K562 (cell line): ENCODE measurements around the gene ZBTB32. TPM values are rescaled to one million over a fixed set of nuclear protein-coding genes. Genes with fewer than 3 reads are reported as not detected.
A peak's percentile ranks its signal among the peaks of the same experiment; 100 is the strongest.

Experiments used
- ADNP ChIP-seq: fragments of 200-800 bp; sonication (Bioruptor generic); IDR thresholded peaks from 2 replicates; pipeline ENCODE4 v1.6.1; 2016; ENCODE audit warnings: missing genetic modification characterization, missing compliant biosample characterization
- CHD2 ChIP-seq: IDR thresholded peaks from 2 replicates; pipeline ENCODE4 v1.6.1; 2011; ENCODE audit warnings: low read depth, low read length
- CSDE1 ChIP-seq, 2 experiments: fragments of 450-650 bp; IDR thresholded peaks; 2 replicates each; pipeline ENCODE4 v1.6.1; 2016; ENCODE audit warnings: mild to moderate bottlenecking in 1 of 2
- DNMT1 ChIP-seq: fragments of 450-650 bp; IDR thresholded peaks from 2 replicates; pipeline ENCODE4 v1.6.1; 2016; ENCODE audit warnings: antibody characterized with exemption, mild to moderate bottlenecking
- ETV1 ChIP-seq: fragments of 450-650 bp; conservative IDR thresholded peaks from 2 replicates; pipeline ENCODE4 v1.6.1; 2016; ENCODE audit warnings: missing genetic modification characterization, control low read depth, low read depth, missing compliant biosample characterization
- FOXP1 ChIP-seq: sonication (generic); formaldehyde crosslinking; IDR thresholded peaks from 2 replicates; pipeline ENCODE4 v1.8.0; 2022; ENCODE audit warnings: mild to moderate bottlenecking, missing genetic modification reagents
- MAZ ChIP-seq, 2 experiments: fragments of 450-650 bp in 1 of 2; sonication (generic) in 1 of 2; formaldehyde crosslinking; IDR thresholded peaks in 1 of 2; conservative IDR thresholded peaks in 1 of 2; 2 replicates each; pipeline versions ENCODE4 v1.4.0 to v1.5.0; 2020; ENCODE audit warnings: mild to moderate bottlenecking in 1 of 2, missing genetic modification reagents in 1 of 2
- MTF1 ChIP-seq: fragments of 250-450 bp; sonication (Bioruptor Pico); IDR thresholded peaks from 2 replicates; pipeline ENCODE4 v1.9.0; 2021; ENCODE audit warnings: moderate library complexity, mild to moderate bottlenecking, inconsistent platforms, borderline replicate concordance
- TEAD2 ChIP-seq: fragments of 450-650 bp; IDR thresholded peaks from 2 replicates; pipeline ENCODE4 v1.6.1; 2016; ENCODE audit warnings: missing genetic modification characterization, control low read depth, missing compliant biosample characterization
- THRAP3 ChIP-seq: fragments of 450-650 bp; IDR thresholded peaks from 2 replicates; pipeline ENCODE4 v1.6.1; 2016; ENCODE audit warnings: mild to moderate bottlenecking, inconsistent platforms, borderline replicate concordance
- TSC22D4 ChIP-seq: fragments of 450-650 bp; IDR thresholded peaks from 2 replicates; pipeline ENCODE4 v1.6.1; 2016; ENCODE audit warnings: missing genetic modification characterization, missing biosample characterization, control low read depth
- ZNF143 ChIP-seq: sonication (generic); formaldehyde crosslinking; IDR thresholded peaks from 2 replicates; pipeline ENCODE4 v1.9.0; 2022; ENCODE audit warnings: mild to moderate bottlenecking, missing genetic modification reagents
- ZNF780A ChIP-seq: fragments of 250-450 bp; sonication (Bioruptor Pico); IDR thresholded peaks from 2 replicates; pipeline ENCODE4 v1.5.0; 2021; ENCODE audit warnings: mild to moderate bottlenecking
- ZSCAN32 ChIP-seq: fragments of 450-650 bp; formaldehyde crosslinking; IDR thresholded peaks from 2 replicates; pipeline ENCODE4 v1.4.0; 2020; ENCODE audit warnings: mild to moderate bottlenecking, moderate library complexity
- polyA plus RNA-seq, 8 experiments: library from polyadenylated mRNA; depleted of rRNA in 4 of 8; stranded (reverse) in 5 of 8; unstranded in 3 of 8; fragments of >200 nt; fragmentation: Nextera tagmentation in 2 of 8; fragmentation: Illumina TruSeq in 1 of 8; extraction: Ambion mirVana in 2 of 8; extraction: Trizol in 1 of 8; gene quantifications; 2 replicates each; pipeline versions ENCODE4 v1.2.1 to v1.2.3, GENCODE V29; 2011 to 2014; ENCODE audit warnings: inconsistent platforms in 1 of 8, missing spikeins in 1 of 8
- total RNA-seq, 7 experiments: library from RNA; depleted of rRNA in 6 of 7; stranded (reverse); fragments of >200 nt in 6 of 7; fragmentation: Illumina TruSeq in 2 of 7; extraction: Trizol in 2 of 7; gene quantifications; 2 replicates each; pipeline versions ENCODE4 v1.2.1 to v1.2.3, GENCODE V29; 2011 to 2021; ENCODE audit warnings: low replicate concordance in 1 of 7
- TF ChIP-seq, protein P1 (sequence below), 3 experiments: IDR thresholded peaks in 2 of 3; conservative IDR thresholded peaks in 1 of 3; 2 replicates each; pipeline ENCODE4 v1.5.1; 2011 to 2012; ENCODE audit warnings: low read length in 3 of 3, mild to moderate bottlenecking in 3 of 3, control low read depth in 2 of 3, improper control_type of control experiment in 1 of 3, inconsistent platforms in 1 of 3, low read depth in 1 of 3, mixed read lengths in 1 of 3, moderate library complexity in 1 of 3; ENCODE audit not compliant: insufficient read depth in 2 of 3
- TF ChIP-seq, protein P2 (sequence below): sonication (generic); formaldehyde crosslinking; IDR thresholded peaks from 2 replicates; pipeline ENCODE4 v1.8.0; 2023; ENCODE audit warnings: mild to moderate bottlenecking, missing genetic modification reagents
- TF ChIP-seq, protein P3 (sequence below): fragments of 450-650 bp; conservative IDR thresholded peaks from 2 replicates; pipeline ENCODE4 v1.6.1; 2016; ENCODE audit warnings: missing genetic modification characterization, low read depth, mild to moderate bottlenecking, control low read depth, missing compliant biosample characterization
- TF ChIP-seq, protein P4 (sequence below): fragments of 250-450 bp; sonication (Bioruptor Pico); IDR thresholded peaks from 2 replicates; pipeline ENCODE4 v1.8.0; 2021; ENCODE audit warnings: borderline replicate concordance, mild to moderate bottlenecking, moderate library complexity; ENCODE audit not compliant: poor library complexity, severe bottlenecking
- TF ChIP-seq, protein P5 (sequence below), 3 experiments: fragments of 200-800 bp in 1 of 3; fragments of 250-450 bp in 1 of 3; fragments of 450-650 bp in 1 of 3; sonication (Bioruptor Pico) in 1 of 3; sonication (Bioruptor generic) in 1 of 3; formaldehyde crosslinking in 1 of 3; IDR thresholded peaks; 2 replicates each; pipeline versions ENCODE4 v1.6.1 to v1.8.0; 2016 to 2022; ENCODE audit warnings: mild to moderate bottlenecking in 2 of 3, missing genetic modification characterization in 2 of 3, missing compliant biosample characterization in 1 of 3, moderate library complexity in 1 of 3

Gene ZBTB32
- total and polyA plus RNA-seq, 9 of the 15 experiments (the other 6 are each of a cell fraction or from before 2014, with no cell fraction given), result 0.20 TPM; not detected in 8

DNA sequence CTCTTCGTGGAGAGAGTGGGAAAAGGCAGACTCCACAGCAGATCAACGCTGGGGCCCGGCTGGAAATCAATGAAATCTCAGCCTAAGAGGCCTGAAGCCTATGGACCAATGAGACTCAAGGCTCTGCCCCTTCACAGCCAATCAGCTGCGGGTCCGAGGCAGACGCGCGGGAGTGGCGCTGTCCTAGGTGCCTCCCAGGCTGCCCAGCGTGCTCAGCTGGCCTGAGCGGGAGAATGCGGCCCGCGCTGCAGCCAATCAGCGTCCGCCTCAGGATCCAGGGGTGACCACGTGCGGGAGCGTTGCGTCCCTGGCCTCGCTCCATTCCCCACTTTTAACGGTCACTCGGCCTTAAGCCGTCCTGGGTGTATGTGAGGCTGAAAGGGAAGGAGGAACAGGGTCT is at the start of gene ZBTB32 (continued):
- TF ChIP-seq, protein P1, sequence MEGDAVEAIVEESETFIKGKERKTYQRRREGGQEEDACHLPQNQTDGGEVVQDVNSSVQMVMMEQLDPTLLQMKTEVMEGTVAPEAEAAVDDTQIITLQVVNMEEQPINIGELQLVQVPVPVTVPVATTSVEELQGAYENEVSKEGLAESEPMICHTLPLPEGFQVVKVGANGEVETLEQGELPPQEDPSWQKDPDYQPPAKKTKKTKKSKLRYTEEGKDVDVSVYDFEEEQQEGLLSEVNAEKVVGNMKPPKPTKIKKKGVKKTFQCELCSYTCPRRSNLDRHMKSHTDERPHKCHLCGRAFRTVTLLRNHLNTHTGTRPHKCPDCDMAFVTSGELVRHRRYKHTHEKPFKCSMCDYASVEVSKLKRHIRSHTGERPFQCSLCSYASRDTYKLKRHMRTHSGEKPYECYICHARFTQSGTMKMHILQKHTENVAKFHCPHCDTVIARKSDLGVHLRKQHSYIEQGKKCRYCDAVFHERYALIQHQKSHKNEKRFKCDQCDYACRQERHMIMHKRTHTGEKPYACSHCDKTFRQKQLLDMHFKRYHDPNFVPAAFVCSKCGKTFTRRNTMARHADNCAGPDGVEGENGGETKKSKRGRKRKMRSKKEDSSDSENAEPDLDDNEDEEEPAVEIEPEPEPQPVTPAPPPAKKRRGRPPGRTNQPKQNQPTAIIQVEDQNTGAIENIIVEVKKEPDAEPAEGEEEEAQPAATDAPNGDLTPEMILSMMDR (IDR thresholded peaks at IDR 0.05 in 2 of 3, conservative IDR thresholded peaks at IDR 0.05 in 1 of 3; ENCODE audit: insufficient read depth in 2 of 3, low read depth in 1 of 3, low read length in 3 of 3), result no peak
- TF ChIP-seq DNMT1 (no peak), TEAD2 (tag) (no peak), CSDE1 (IDR thresholded peaks at IDR 0.05) (0 out of 4 replicates have a peak, but pooled peaks of 1 of the 2 experiments have one; percentile 28), ZSCAN32 (CRISPR knock-in tag) (no peak), THRAP3 (no peak), MAZ (CRISPR knock-in tag; conservative IDR thresholded peaks at IDR 0.05 in 1 of 2, IDR thresholded peaks at IDR 0.05 in 1 of 2) (0 out of 4 replicates have a peak, but pooled peaks of 1 of the 2 experiments have one; percentile 43), ZNF780A (CRISPR knock-in tag) (no peak), FOXP1 (CRISPR knock-in tag) (peak; percentile 93), TSC22D4 (tag) (no peak), CHD2 (peak; percentile 49; the same call in 1 of the 2 replicates), ZNF143 (peak; percentile 66), ETV1 (tag) (no peak), MTF1 (CRISPR knock-in tag) (no peak), ADNP (tag) (no peak)
- TF ChIP-seq, protein P2, sequence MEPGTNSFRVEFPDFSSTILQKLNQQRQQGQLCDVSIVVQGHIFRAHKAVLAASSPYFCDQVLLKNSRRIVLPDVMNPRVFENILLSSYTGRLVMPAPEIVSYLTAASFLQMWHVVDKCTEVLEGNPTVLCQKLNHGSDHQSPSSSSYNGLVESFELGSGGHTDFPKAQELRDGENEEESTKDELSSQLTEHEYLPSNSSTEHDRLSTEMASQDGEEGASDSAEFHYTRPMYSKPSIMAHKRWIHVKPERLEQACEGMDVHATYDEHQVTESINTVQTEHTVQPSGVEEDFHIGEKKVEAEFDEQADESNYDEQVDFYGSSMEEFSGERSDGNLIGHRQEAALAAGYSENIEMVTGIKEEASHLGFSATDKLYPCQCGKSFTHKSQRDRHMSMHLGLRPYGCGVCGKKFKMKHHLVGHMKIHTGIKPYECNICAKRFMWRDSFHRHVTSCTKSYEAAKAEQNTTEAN, result no peak
- TF ChIP-seq, protein P3, sequence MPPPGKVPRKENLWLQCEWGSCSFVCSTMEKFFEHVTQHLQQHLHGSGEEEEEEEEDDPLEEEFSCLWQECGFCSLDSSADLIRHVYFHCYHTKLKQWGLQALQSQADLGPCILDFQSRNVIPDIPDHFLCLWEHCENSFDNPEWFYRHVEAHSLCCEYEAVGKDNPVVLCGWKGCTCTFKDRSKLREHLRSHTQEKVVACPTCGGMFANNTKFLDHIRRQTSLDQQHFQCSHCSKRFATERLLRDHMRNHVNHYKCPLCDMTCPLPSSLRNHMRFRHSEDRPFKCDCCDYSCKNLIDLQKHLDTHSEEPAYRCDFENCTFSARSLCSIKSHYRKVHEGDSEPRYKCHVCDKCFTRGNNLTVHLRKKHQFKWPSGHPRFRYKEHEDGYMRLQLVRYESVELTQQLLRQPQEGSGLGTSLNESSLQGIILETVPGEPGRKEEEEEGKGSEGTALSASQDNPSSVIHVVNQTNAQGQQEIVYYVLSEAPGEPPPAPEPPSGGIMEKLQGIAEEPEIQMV (tag), result no peak
- TF ChIP-seq, protein P4, sequence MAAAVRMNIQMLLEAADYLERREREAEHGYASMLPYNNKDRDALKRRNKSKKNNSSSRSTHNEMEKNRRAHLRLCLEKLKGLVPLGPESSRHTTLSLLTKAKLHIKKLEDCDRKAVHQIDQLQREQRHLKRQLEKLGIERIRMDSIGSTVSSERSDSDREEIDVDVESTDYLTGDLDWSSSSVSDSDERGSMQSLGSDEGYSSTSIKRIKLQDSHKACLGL (CRISPR knock-in tag), result no peak
- TF ChIP-seq, protein P5, sequence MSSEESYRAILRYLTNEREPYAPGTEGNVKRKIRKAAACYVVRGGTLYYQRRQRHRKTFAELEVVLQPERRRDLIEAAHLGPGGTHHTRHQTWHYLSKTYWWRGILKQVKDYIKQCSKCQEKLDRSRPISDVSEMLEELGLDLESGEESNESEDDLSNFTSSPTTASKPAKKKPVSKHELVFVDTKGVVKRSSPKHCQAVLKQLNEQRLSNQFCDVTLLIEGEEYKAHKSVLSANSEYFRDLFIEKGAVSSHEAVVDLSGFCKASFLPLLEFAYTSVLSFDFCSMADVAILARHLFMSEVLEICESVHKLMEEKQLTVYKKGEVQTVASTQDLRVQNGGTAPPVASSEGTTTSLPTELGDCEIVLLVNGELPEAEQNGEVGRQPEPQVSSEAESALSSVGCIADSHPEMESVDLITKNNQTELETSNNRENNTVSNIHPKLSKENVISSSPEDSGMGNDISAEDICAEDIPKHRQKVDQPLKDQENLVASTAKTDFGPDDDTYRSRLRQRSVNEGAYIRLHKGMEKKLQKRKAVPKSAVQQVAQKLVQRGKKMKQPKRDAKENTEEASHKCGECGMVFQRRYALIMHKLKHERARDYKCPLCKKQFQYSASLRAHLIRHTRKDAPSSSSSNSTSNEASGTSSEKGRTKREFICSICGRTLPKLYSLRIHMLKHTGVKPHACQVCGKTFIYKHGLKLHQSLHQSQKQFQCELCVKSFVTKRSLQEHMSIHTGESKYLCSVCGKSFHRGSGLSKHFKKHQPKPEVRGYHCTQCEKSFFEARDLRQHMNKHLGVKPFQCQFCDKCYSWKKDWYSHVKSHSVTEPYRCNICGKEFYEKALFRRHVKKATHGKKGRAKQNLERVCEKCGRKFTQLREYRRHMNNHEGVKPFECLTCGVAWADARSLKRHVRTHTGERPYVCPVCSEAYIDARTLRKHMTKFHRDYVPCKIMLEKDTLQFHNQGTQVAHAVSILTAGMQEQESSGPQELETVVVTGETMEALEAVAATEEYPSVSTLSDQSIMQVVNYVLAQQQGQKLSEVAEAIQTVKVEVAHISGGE (CRISPR knock-in tag; IDR thresholded peaks at IDR 0.05), result no peak
